ENCODE measurements around the gene ABCG2. TPM values are rescaled to one million over a fixed set of nuclear protein-coding genes. Genes with fewer than 3 reads are reported as not detected.
A peak's percentile ranks its signal among the peaks of the same experiment; 100 is the strongest.

The ABCG2 gene
- total RNA-seq, 1 donor from 2014 or later: 21.5 TPM

DNA sequence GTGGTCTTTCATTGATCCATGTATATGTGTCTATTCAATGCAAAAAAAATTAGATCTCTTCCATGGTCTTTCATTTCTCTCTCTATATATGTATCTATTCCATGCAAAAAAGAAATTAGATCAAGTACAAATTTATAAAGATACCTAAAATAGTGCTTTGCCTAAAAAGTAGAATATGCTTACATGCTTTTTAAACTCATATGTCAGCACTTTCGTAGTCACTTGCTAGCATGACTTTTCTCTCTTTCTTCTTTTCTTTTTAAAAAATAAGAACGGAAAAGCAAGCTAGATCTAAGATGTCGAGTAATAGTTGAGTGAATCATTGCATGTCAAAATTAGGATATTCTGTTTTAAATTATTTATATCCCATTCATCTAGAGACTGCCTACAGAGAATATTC, 100.1 kb downstream of the ABCG2 start:
- H3K27me3 Mint-ChIP-seq: no peaks in the 10 kb centered on the region
- H3K27ac Mint-ChIP-seq: no peak overlapping the region
- H3K4me3 Mint-ChIP-seq: no peak overlapping the region
- peaks cover 29% of the 10 kb centered on the region for H3K36me3 Mint-ChIP-seq
- H3K9me3 Mint-ChIP-seq: no peaks in the 10 kb centered on the region
- no peak for DNase-seq (ENCODE audit: extremely low spot score, unreplicated experiment)
- no peaks in the 10 kb centered on the region for H3K4me1 Mint-ChIP-seq (ENCODE audit: unreplicated experiment)
- TF ChIP-seq, protein P1, sequence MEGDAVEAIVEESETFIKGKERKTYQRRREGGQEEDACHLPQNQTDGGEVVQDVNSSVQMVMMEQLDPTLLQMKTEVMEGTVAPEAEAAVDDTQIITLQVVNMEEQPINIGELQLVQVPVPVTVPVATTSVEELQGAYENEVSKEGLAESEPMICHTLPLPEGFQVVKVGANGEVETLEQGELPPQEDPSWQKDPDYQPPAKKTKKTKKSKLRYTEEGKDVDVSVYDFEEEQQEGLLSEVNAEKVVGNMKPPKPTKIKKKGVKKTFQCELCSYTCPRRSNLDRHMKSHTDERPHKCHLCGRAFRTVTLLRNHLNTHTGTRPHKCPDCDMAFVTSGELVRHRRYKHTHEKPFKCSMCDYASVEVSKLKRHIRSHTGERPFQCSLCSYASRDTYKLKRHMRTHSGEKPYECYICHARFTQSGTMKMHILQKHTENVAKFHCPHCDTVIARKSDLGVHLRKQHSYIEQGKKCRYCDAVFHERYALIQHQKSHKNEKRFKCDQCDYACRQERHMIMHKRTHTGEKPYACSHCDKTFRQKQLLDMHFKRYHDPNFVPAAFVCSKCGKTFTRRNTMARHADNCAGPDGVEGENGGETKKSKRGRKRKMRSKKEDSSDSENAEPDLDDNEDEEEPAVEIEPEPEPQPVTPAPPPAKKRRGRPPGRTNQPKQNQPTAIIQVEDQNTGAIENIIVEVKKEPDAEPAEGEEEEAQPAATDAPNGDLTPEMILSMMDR (conservative IDR thresholded peaks at IDR 0.05): no peak

DNA sequence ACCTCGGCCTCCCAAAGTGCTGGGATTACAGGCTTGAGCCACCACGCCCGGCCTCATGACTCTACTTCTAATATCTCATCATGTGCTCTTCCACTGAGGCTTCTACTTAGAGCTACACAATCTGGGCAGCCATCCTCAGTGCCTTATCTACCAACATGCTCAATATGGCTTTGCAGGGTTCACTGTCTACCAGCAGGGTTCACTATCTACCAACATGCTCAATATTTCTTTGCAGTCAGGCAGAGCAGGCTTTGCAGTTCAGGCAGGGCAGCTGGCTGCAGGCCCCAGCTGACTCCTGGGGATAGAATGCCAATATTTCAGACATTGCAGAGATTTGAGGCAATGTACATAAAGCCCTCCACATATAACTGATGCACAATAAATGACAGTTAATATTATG, 103.5 kb downstream of the ABCG2 start:
- DNase-seq (ENCODE audit: extremely low spot score, unreplicated experiment): no peak
- H3K4me1 Mint-ChIP-seq (ENCODE audit: unreplicated experiment): no peaks in the 10 kb centered on the region
- H3K27ac Mint-ChIP-seq: no peak overlapping the region
- no peaks in the 10 kb centered on the region for H3K9me3 Mint-ChIP-seq
- H3K36me3 Mint-ChIP-seq: peaks cover 33% of the 10 kb centered on the region
- TF ChIP-seq, protein P1 (conservative IDR thresholded peaks at IDR 0.05): peak; percentile 67
- no peaks in the 10 kb centered on the region for H3K27me3 Mint-ChIP-seq
- H3K4me3 Mint-ChIP-seq: no peak overlapping the region

DNA sequence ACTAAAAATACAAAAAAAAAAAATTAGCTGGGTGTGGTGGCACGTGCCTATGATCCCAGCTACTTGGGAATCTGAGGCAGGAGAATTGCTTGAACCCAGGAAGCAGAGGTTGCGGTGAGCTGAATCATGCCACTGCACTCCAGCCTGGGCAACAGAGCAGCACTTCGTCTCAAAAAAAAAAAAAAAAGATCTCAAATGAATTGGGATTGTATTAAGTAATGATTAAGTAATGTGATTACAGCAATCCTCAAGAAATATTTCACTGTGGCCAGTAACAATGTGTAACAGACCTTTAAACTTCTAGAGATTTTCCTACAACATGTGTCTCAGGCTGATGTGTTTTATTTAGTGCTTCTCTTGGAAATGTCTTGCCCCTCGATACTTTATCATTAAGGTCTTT, 104.2 kb downstream of the ABCG2 start:
- Mint-ChIP-seq H3K4me1 (ENCODE audit: unreplicated experiment) (no peaks in the 10 kb centered on the region), H3K9me3 (no peaks in the 10 kb centered on the region), H3K4me3 (no peak overlapping the region), H3K27me3 (no peaks in the 10 kb centered on the region), H3K27ac (no peak overlapping the region), H3K36me3 (peaks cover 28% of the 10 kb centered on the region)
- TF ChIP-seq, protein P1 (conservative IDR thresholded peaks at IDR 0.05): no peak
- no peak for DNase-seq (ENCODE audit: extremely low spot score, unreplicated experiment)

DNA sequence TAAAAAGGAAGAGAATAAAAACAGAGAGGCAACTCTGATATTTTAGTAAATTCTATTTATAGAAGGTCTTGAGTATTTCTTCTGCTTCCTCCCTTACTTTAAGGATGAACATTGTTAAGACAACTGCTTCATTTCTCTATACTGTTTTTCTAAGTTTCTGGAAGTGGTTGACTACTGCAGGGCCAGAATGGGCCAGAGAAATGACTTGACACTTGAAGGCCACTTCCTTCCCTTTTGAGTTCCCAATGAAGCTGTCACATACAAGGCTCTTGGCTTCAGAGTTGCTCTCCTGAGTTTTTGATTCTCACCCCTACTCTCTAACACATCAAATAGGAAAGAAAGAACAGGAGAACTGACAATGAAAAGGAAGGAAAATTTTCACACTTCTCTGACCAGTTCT, 113.4 kb downstream of the ABCG2 start:
- no peaks in the 10 kb centered on the region for H3K27me3 Mint-ChIP-seq
- no peaks in the 10 kb centered on the region for H3K9me3 Mint-ChIP-seq
- TF ChIP-seq, protein P1 (conservative IDR thresholded peaks at IDR 0.05): no peak
- no peak for DNase-seq (ENCODE audit: extremely low spot score, unreplicated experiment)
- H3K4me1 Mint-ChIP-seq (ENCODE audit: unreplicated experiment): no peaks in the 10 kb centered on the region
- peaks cover 24% of the 10 kb centered on the region for H3K36me3 Mint-ChIP-seq
- H3K27ac Mint-ChIP-seq: no peak overlapping the region
- H3K4me3 Mint-ChIP-seq: no peak overlapping the region

DNA sequence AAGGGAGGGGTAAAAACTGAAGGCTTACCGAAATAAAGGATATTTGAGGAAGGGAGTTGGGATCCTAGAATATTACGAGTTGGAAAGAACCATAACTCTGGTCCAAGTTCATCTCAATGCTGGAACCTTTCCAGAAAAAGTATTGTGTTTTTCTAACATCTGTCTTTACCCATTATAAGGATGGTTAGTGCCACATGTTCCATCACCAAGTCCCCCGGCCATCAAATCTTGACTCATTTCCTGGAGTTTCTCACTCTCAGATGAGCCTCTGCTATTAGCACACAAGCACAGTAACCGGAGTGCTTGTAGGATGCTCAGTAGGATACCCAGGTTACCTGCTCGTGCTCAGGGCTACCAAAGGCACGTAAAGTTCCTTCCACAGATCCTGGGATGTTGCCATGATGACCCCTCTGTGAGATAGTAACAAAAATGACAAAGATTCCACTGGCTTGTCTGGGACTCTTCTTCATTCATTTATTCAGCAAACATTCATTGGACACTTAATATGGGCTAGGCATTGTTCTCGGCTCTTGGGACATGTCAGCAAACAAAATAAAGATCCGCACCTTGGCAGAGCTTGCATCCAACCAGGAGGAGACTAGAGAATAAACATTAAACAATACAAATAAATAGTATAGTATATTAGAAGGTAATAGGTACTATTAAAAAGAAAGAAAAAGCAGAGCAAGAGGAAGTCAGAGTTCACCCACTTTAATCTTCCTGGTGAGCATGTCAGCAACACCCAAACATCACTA, 114.7 kb downstream of the ABCG2 start:
- Mint-ChIP-seq H3K27me3 (no peaks in the 10 kb centered on the region), H3K9me3 (no peaks in the 10 kb centered on the region), H3K27ac (no peak overlapping the region), H3K36me3 (peaks cover 29% of the 10 kb centered on the region), H3K4me3 (no peak overlapping the region), H3K4me1 (ENCODE audit: unreplicated experiment) (no peaks in the 10 kb centered on the region)
- no peak for DNase-seq (ENCODE audit: extremely low spot score, unreplicated experiment)
- TF ChIP-seq, protein P1 (conservative IDR thresholded peaks at IDR 0.05): no peak

Data from type B pancreatic cell (in vitro differentiated cells).